Fibroblast of the conjunctiva (primary cell): ENCODE data around the gene NUDT17.
"Not testable (repeated sequence)": the region's sequence is repeated elsewhere in the genome, so short reads cannot be mapped to it uniquely, and the experiment has no call there.

ENCODE experiments used
- DNase-seq: peaks from one replicate; pipeline ENCODE4 v3.0.0-alpha.2; 2010; ENCODE audit warnings: low read depth

The NUDT17 gene

GRCh38 chr1:145845514-145846161 lies at the start of gene NUDT17:
Gene NUDT17, plus strand, starts transcription at chr1:145845630. Its CDS starts 11 bp downstream, at chr1:145845641.
- peak; percentile 42 for DNase-seq

DNA sequence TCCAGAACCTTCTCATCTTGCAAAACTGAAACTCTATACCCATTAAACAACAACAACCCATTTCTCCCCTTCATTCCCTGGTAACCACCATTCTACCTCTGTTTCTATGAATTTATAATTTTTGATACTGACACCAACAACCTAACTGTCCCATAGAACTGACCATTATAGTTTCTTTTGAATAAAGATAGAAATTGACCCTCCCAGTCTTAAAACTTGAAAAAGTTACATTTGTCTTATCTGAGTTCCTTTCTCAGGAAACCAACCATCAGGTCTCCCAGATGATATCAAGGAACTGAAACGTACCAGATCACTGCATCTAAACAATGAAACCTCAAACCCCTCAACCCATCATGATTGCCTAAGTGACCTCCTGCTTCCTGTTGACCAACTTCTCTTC lies 48.7 kb upstream of the NUDT17 start:
- no peak for DNase-seq

- no peak for DNase-seq
Measured at GRCh38 chr1:145799806-145800205, 45.6 kb upstream of the NUDT17 start.

DNA sequence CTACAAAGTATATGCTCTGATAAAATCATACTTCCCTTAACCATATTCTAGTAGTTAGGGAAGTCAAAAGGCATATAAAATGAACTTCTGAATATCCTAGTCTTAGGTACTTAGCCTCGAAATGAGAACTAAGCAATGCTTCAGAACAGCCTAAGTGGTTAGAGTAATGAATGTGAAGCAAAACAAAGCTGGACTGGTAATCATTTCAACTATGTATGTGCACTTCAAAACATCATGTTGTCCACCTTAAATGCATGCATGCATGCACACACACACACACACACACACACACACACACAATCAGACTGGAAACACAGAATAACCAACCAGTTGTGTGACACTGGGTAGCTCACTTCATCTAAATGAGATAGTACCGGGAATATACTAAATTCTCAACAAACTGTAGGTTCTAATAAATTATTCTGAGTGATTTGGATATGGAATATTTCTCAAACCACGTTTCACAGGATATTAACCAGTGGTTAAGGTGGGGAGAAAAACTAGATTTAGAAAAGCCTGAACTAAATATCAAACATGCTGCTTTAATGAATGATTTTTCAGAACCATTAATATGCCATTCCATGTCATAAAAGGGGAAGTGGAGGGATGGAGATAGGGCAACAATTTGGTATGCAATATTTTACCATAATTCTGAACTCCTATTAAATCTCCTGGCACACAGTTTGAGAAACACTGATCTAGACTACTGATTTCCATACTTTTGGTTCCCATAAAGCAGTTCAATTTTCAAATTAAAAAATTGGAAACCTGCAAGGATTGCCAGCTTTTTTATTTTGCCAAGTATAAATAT lies 41.0 kb upstream of the NUDT17 start:
- DNase-seq = no peak

- DNase-seq = no peak
Measured at GRCh38 chr1:145805057-145805456, 40.4 kb upstream of the NUDT17 start.

GRCh38 chr1:145806408-145806807 lies 39.0 kb upstream of the NUDT17 start:
- DNase-seq = no peak

DNA sequence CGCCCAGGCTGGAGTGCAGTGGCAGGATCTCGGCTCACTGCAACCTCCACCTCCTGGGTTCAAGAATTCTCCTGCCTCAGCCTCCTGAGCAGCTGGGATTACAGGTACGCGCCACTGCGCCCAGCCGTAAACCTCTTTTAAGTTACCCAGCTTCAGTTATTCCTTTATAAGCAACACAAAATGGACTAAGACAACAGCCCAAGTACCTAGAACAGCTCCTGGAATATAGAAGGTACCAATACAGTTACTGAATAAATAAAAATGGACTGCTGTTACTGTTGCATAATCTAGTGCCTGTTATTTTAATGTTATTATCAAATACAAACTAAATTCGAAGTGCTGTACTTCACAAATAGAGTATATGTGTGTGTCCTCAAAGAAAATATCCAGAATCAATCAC lies 38.6 kb upstream of the NUDT17 start:
- DNase-seq = no peak

DNA sequence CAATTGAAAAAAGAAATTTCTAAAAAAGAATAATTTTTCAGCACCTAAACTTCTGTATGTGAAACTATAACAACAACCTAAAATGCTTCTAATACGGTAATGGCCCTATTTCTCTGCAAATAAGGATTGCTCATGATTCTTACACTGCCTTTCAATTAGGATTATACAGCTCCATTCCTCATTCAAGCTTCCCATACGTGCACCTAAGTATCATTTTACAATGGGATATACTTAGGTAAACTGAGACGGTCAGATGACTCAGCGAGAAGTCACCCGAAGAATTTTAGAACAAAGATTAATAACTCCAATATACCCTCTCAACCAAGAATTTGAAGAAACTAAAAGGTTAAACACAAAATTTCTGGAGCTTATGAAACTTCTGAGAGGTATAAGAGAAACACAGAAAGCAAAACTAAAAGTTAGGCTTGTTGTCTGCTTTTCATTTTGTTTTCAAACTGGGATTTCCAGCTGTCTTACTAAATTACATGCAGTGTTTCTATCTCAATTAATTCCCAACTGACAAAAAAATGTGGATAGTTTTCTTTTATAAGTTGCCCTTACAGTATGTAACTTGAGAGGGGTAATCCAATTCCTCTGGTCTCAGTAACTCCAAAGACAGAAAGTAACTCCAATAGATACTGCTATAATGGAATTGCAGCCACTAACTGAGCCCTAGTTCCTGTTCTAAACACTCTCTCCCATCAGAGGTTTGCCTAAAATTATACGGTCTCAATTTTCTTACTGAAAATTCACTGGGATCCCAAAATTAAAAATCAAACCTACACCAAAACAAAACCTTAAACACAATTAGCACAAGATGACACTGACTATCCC lies 32.2 kb upstream of the NUDT17 start:
- DNase-seq = not testable (repeated sequence)

- peak; percentile 26 for DNase-seq
Measured at GRCh38 chr1:145818095-145818494, 27.3 kb upstream of the NUDT17 start.

DNA sequence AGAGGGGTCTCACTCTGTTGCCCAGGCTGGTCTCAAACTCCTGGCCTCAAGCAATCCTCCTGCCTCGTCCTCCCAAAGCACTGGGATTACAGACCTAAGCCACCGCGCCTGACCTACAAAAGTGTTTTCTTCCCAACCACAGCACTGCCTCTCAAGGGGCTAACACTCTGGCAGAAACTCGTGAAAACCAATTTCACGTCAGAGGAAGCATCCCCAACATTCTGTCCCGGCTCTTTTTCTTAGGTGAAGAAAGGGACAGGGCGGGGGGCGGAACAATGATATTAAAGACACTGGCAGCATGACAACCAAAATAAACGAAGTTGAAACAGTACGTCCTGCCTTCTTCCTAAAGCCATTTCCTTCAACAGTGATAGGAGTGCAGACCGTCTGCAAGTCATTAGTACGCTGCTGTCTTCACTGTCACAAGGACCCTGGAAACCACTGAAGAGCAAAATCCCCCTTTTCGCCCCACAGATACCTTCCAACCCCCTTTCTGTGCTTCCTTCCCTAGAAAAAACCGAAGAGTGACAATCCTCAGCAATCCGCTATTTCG lies 22.6 kb upstream of the NUDT17 start:
- DNase-seq = not testable (repeated sequence)

DNA sequence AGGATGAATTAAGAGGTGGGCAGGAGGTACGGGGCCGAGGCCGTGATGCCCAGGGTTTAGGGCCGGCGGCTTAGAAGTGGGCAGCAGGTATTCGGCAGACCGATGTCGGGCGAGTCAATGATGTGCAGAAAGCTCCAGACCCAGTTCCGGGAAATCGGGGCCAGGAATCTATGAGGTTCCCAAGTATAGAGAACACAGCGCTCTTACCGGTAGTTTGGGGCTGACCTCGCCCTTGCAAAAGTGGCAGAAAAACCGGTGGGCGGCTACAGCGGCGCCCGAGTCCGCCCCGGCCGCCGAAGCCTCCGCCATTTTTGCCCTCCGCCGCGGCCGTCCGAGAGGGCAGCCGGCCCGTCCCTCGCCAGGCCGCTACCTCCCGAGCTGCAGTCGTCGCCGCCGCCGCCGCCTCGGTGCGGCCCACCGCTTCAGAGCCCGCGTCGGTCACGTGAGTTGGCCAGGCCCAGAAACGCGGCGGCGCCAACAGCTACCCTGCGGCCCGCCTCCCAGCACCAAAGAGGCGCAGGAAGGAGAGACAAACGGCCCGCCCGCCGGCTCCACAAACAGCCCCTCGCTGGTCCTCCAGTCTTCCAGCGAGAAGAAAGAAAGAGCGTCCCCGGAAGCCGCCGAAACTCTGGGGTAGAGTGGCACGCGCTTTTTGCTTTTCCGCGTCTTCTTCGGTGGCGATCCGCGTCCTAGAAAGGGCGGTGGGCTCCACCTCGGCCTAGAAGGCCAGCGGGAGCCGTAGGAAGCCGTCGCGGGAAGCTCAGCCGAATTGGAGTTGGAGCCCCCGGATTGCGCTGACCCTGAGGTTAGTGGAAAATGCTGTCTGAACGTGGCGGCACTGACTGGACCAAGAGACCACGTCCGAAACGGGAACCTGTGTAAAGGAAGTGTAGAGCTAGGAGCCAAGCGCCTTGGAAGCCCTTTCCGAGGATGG lies 21.6 kb upstream of the NUDT17 start, which contains the start of the genes POLR3C and RNF115:
Gene POLR3C (plus strand): TSS at position 636 of the 934 bp plus-strand sequence. CDS start 1,577 bp downstream, outside the sequence.
Gene RNF115 (minus strand): TSS at position 531 of the 934 bp plus-strand sequence. CDS start 222 bp downstream, at position 309.
- peak; percentile 87 for DNase-seq

DNA sequence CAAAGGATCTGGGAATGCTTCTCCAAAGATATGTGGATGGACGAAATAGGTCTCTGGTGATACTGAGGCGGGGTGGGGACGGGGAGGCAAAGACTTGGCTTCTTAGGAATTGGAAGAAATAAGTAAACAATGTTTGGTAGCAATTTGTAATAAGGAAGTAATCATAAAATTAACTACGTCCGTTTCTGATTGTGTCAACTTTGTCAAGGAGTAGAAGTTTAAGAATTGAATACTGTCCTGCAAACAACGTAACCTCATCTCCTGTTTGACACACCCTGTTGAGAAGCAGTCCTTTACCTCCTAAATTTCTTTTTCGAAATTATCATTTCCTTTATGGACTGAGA lies 21.0 kb upstream of the NUDT17 start:
- no peak for DNase-seq

DNA sequence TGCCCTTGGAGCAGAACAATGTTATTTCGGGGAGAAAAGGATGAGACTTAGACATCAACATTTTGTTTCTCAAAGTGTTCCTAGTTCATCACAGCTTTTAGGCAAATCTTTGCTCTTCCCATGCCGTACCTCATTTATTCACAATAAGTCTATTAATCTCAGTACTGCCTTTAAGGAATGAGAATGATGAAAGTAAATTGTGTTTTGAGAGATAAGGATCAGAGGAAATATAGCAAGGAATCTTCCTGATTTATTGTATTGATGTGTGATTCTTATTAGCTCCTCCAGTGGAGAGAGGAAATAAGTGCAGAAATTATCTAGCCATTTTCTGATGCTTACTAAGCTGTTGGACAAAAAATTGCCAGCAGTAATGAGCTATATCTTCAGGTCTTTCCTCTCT lies 19.4 kb upstream of the NUDT17 start:
- DNase-seq = no peak

DNA sequence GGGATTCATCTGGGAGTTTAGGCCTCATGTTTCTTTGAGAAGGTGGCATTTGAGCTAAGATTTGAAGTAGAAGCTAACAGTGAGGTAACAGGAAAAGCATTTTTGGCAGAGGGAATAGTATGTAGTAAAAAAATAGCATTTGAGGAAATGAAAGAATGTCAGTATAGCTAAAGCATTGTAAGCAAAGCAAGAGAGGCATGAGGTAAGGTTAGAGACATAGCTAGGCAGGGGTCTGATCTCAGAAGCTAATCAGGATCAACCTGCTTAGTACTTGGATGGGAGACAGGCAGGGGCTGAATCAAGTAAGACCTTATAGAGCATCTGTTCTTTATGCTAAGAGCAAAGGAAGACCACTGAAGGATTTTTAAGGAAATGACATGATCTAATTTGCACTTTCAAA lies 17.5 kb upstream of the NUDT17 start:
- DNase-seq = no peak

DNA sequence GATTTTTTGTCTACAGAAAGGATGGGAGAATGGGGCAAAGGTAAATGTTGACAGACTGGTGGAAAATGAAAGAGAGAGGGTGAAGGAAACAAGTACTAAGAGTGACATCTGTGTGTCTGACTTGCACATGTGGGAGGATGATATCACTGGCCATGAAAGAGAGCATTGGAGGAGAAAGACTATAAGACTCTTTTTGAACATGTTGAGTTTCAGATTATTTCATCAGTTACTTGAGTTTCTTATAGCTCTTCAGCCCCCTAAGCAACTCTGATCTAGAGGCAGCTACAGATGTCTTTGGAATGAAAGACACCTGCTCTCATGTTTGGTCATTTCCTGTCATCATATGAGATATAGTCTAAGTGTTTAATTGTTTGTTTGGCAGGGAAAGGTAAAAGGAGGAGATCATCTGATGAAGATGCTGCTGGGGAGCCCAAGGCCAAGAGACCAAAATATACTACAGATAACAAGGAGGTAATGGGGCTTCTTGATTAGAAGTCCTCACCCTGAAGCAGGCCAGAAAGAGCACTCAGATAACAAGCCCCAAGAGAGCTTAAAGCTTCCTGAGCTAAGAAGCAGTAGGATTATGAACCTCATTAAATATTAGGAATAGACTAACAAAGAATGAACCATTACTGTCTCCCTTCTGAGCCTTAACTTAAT lies 16.9 kb upstream of the NUDT17 start:
- no peak for DNase-seq

DNA sequence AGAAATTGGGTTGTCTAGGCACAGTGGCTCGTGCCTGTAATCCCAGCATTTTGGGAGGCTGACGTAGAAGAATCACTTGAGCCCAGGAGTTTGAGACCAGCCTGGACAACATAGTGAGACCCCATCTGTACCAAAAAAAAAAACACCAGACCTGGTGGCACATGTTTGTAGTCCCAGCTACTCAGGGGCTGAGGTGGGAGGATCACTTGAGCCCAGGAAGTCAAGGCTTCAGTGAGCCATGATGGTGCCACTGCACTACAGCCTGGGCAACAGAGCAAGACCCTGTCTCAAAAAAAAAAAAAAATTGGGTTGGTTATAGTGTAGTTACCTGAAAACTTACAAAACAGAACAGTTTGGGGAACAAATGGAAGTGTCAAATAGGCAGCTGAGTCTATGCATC lies 14.6 kb upstream of the NUDT17 start:
- not testable (repeated sequence) for DNase-seq

DNA sequence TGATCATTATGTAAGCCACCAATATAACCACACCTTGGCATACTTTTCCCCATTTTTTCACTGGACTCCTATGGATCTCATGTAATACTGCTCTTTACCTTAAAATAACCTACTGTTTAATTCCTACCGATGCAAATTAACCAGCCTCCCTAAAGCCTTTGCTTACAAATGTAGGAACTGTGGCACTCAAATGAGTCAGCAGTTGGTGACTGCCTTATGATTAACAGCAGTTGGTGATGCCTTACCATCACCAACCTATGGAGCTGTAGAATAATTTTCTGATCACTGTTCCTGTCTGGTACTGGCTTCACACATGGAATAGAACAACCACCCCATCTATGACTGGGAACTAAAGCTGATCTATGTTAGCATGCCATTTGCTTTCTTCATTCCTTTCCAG lies 7.8 kb upstream of the NUDT17 start:
- DNase-seq = no peak

GRCh38 chr1:145843031-145843430 lies 2.4 kb upstream of the NUDT17 start:
- no peak for DNase-seq

- DNase-seq = no peak
Measured at GRCh38 chr1:145845144-145845513, 301 bp upstream of the NUDT17 start.

DNA sequence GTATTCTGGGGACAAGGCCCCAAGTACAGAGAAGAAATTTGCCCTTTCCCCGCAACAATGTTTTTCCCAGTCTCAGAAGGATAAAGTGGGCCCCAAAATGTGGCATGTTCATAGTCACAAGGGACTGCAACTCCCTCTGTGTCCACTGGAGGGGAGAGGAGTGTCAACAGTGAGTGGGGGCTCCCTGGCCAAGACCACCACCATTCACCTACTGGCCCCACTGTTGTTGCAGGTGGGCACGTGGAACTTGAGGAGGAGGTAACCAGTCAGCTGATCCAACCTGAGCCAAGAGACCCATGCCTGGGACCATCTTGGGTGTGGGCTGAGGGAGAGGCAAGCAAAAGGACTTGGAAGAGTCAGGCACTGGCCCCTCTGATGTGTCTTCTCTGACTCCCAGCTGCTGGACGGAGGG lies 777 bp downstream of the NUDT17 start:
- DNase-seq = no peak

DNA sequence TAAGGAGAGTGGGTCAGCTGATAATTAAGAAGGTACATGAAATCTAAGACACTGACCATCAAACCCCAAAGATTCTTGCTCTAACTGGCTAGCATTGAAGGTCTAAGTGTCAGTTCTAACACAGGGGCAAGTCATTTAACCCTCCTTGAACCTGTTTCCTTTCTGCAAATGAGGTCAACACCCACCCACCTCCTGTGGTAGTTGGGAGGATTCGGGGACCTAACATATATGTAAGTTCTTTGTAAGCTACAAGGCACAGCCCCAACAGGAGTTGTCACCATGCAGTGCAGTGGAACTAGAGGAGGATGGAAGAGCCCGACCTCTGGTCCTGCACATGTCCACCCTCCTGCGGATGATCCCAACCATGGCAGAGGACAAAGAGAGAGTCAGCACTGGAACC lies 2.4 kb downstream of the NUDT17 start:
- DNase-seq = no peak
